ENCODE measurements around the gene DGAT2L6.

Gene DGAT2L6

GRCh38 chrX:70176938-70177533 is at the start of gene DGAT2L6:
TSS of gene DGAT2L6 (plus strand) at chrX:70177483. CDS start at chrX:70177583, 100 bp downstream.
- DNase-seq (ENCODE audit: low spot score): no peak

- no peak for DNase-seq (ENCODE audit: low spot score)
Measured at GRCh38 chrX:70128071-70128470, 49.2 kb upstream of the DGAT2L6 start.

GRCh38 chrX:70129816-70130215 is 47.5 kb upstream of the DGAT2L6 start:
- no peak for DNase-seq (ENCODE audit: low spot score)

GRCh38 chrX:70132224-70132623 is 45.1 kb upstream of the DGAT2L6 start:
- DNase-seq (ENCODE audit: low spot score): no peak

GRCh38 chrX:70132877-70133302 is 44.4 kb upstream of the DGAT2L6 start:
- DNase-seq (ENCODE audit: low spot score): no peak

GRCh38 chrX:70133303-70134115 is 43.8 kb upstream of the DGAT2L6 start, which contains the start of gene IGBP1:
TSS of gene IGBP1 (plus strand) at chrX:70133447. CDS start at chrX:70133948, 501 bp downstream.
- peak; percentile 86 for DNase-seq (ENCODE audit: low spot score)

GRCh38 chrX:70134116-70134477 is 43.2 kb upstream of the DGAT2L6 start:
- no peak for DNase-seq (ENCODE audit: low spot score)

- DNase-seq (ENCODE audit: low spot score): no peak
Measured at GRCh38 chrX:70138622-70139021, 38.7 kb upstream of the DGAT2L6 start.

- DNase-seq (ENCODE audit: low spot score): no peak
Measured at GRCh38 chrX:70139736-70140135, 37.5 kb upstream of the DGAT2L6 start.

GRCh38 chrX:70141373-70141772 is 35.9 kb upstream of the DGAT2L6 start:
- no peak for DNase-seq (ENCODE audit: low spot score)

GRCh38 chrX:70166601-70167590 is 10.4 kb upstream of the DGAT2L6 start:
- no peak for DNase-seq (ENCODE audit: low spot score)

GRCh38 chrX:70168238-70169188 is 8.8 kb upstream of the DGAT2L6 start:
- no peak for DNase-seq (ENCODE audit: low spot score)

GRCh38 chrX:70169281-70169680 is 8.0 kb upstream of the DGAT2L6 start:
- no peak for DNase-seq (ENCODE audit: low spot score)

GRCh38 chrX:70171624-70172023 is 5.7 kb upstream of the DGAT2L6 start:
- DNase-seq (ENCODE audit: low spot score): no peak

GRCh38 chrX:70172221-70172620 is 5.1 kb upstream of the DGAT2L6 start:
- no peak for DNase-seq (ENCODE audit: low spot score)

GRCh38 chrX:70172964-70173363 is 4.3 kb upstream of the DGAT2L6 start:
- no peak for DNase-seq (ENCODE audit: low spot score)

GRCh38 chrX:70174754-70175153 is 2.5 kb upstream of the DGAT2L6 start:
- DNase-seq (ENCODE audit: low spot score): no peak

GRCh38 chrX:70175338-70175737 is 1.9 kb upstream of the DGAT2L6 start:
- no peak for DNase-seq (ENCODE audit: low spot score)

GRCh38 chrX:70183091-70183490 is 5.8 kb downstream of the DGAT2L6 start:
- no peak for DNase-seq (ENCODE audit: low spot score)

GRCh38 chrX:70190225-70190624 is 12.9 kb downstream of the DGAT2L6 start:
- no peak for DNase-seq (ENCODE audit: low spot score)

Data from ecto neural progenitor cell (in vitro differentiated cells).